Measurements from ENCODE around the gene ARHGAP26.
"Not testable (repeated sequence)": the region's sequence is repeated elsewhere in the genome, so short reads cannot be mapped to it uniquely, and the experiment has no call there.

Gene ARHGAP26

GRCh38 chr5:142982821-142983200 lies 212.6 kb downstream of the ARHGAP26 start:
- no peak for DNase-seq (ENCODE audit: low spot score)

- DNase-seq (ENCODE audit: low spot score), result no peak
Observed at GRCh38 chr5:142984011-142984410, 213.8 kb downstream of the ARHGAP26 start.

GRCh38 chr5:142984525-142984924 lies 214.3 kb downstream of the ARHGAP26 start:
- DNase-seq (ENCODE audit: low spot score), result no peak

- DNase-seq (ENCODE audit: low spot score), result not testable (repeated sequence)
Observed at GRCh38 chr5:142989270-142989669, 219.1 kb downstream of the ARHGAP26 start.

- not testable (repeated sequence) for DNase-seq (ENCODE audit: low spot score)
Observed at GRCh38 chr5:142990073-142990472, 219.9 kb downstream of the ARHGAP26 start.

- DNase-seq (ENCODE audit: low spot score), result no peak
Observed at GRCh38 chr5:142994218-142994617, 224.0 kb downstream of the ARHGAP26 start.

- not testable (repeated sequence) for DNase-seq (ENCODE audit: low spot score)
Observed at GRCh38 chr5:142995621-142996020, 225.4 kb downstream of the ARHGAP26 start.

- DNase-seq (ENCODE audit: low spot score), result no peak
Observed at GRCh38 chr5:142997591-142997990, 227.4 kb downstream of the ARHGAP26 start.

- DNase-seq (ENCODE audit: low spot score), result no peak
Observed at GRCh38 chr5:142998316-142999020, 228.3 kb downstream of the ARHGAP26 start.

GRCh38 chr5:143000551-143000950 lies 230.4 kb downstream of the ARHGAP26 start:
- not testable (repeated sequence) for DNase-seq (ENCODE audit: low spot score)

GRCh38 chr5:143001764-143002351 lies 231.7 kb downstream of the ARHGAP26 start:
- peak; percentile 35 for DNase-seq (ENCODE audit: low spot score)

GRCh38 chr5:143002459-143003327 lies 232.5 kb downstream of the ARHGAP26 start:
- peak; percentile 85 for DNase-seq (ENCODE audit: low spot score)

- DNase-seq (ENCODE audit: low spot score), result no peak
Observed at GRCh38 chr5:143003328-143003636, 233.1 kb downstream of the ARHGAP26 start.

GRCh38 chr5:143004361-143005145 lies 234.4 kb downstream of the ARHGAP26 start:
- DNase-seq (ENCODE audit: low spot score), result no peak

GRCh38 chr5:143006501-143006900 lies 236.3 kb downstream of the ARHGAP26 start:
- no peak for DNase-seq (ENCODE audit: low spot score)

GRCh38 chr5:143008032-143008431 lies 237.9 kb downstream of the ARHGAP26 start:
- no peak for DNase-seq (ENCODE audit: low spot score)

- peak; percentile 94 for DNase-seq (ENCODE audit: low spot score)
Observed at GRCh38 chr5:143008809-143009521, 238.8 kb downstream of the ARHGAP26 start.

GRCh38 chr5:143010351-143010750 lies 240.2 kb downstream of the ARHGAP26 start:
- DNase-seq (ENCODE audit: low spot score), result no peak

GRCh38 chr5:143011585-143011984 lies 241.4 kb downstream of the ARHGAP26 start:
- DNase-seq (ENCODE audit: low spot score), result no peak

GRCh38 chr5:143013176-143013891 lies 243.2 kb downstream of the ARHGAP26 start:
- DNase-seq (ENCODE audit: low spot score), result no peak

All from activated CD4-positive, alpha-beta T cell treated with anti-CD3 and anti-CD28 coated beads, Interleukin-2, Interleukin-4, amounts not matched to agents 100 ng/mL and 50 ng/mL, durations not matched to agents 16 hours and 8 hours (primary cell).